H9 (cell line): Measurements from ENCODE around the gene FAM193B. TPM values are rescaled to one million over a fixed set of nuclear protein-coding genes. Genes with fewer than 3 reads are reported as not detected.
A peak's percentile ranks its signal among the peaks of the same experiment; 100 is the strongest.

Source experiments
- DNase-seq: peaks from one replicate; pipeline ENCODE4 v3.0.0-alpha.2; 2017
- H2AFZ ChIP-seq: one replicate; pipeline ENCODE4 v1.6.1; 2013; ENCODE audit warnings: mild to moderate bottlenecking, low read length, control low read depth, moderate library complexity
- H2AK5ac ChIP-seq: 2 replicates; pipeline ENCODE4 v1.6.1; 2013; ENCODE audit warnings: low read length, control low read depth, mixed read lengths; ENCODE audit not compliant: insufficient read length
- H2BK120ac ChIP-seq: one replicate; pipeline ENCODE4 v1.6.1; 2013; ENCODE audit warnings: low read depth, mild to moderate bottlenecking, low read length, control low read depth, inconsistent platforms; ENCODE audit not compliant: poor library complexity, severe bottlenecking
- H2BK12ac ChIP-seq: 2 replicates; pipeline ENCODE4 v1.6.1; 2013; ENCODE audit warnings: low read length, control low read depth, mixed read lengths, low read depth; ENCODE audit not compliant: insufficient read length
- H2BK15ac ChIP-seq: 2 replicates; pipeline ENCODE4 v1.6.1; 2013; ENCODE audit warnings: low read depth, low read length, control low read depth
- H2BK20ac ChIP-seq: one replicate; pipeline ENCODE4 v1.6.1; 2013; ENCODE audit warnings: low read depth, mild to moderate bottlenecking, low read length, control low read depth, inconsistent platforms; ENCODE audit not compliant: poor library complexity, severe bottlenecking
- H2BK5ac ChIP-seq: 2 replicates; pipeline ENCODE4 v1.6.1; 2013; ENCODE audit warnings: low read length, control low read depth, mixed read lengths; ENCODE audit not compliant: insufficient read length
- H3K14ac ChIP-seq: 2 replicates; pipeline ENCODE4 v1.6.1; 2013; ENCODE audit warnings: low read length, control low read depth; ENCODE audit not compliant: insufficient read depth
- H3K18ac ChIP-seq: 2 replicates; pipeline ENCODE4 v1.6.1; 2013; ENCODE audit warnings: low read depth, mild to moderate bottlenecking, mixed read lengths, low read length, control low read depth; ENCODE audit not compliant: insufficient read length
- H3K23ac ChIP-seq: 2 replicates; pipeline ENCODE4 v1.6.1; 2013; ENCODE audit warnings: low read length, control low read depth, mixed read lengths, low read depth; ENCODE audit not compliant: insufficient read length
- H3K23me2 ChIP-seq: 2 replicates; pipeline ENCODE4 v1.6.1; 2013; ENCODE audit warnings: low read depth, mild to moderate bottlenecking, mixed read lengths, low read length, control low read depth; ENCODE audit not compliant: insufficient read length, poor library complexity, severe bottlenecking
- H3K27ac ChIP-seq: 2 replicates; pipeline ENCODE4 v1.5.1; 2013; ENCODE audit warnings: low read length, control low read depth, mixed read lengths, low read depth; ENCODE audit not compliant: insufficient read length
- H3K27me3 ChIP-seq: 2 replicates; pipeline ENCODE4 v1.6.1; 2013; ENCODE audit warnings: low read length, control low read depth, inconsistent platforms; ENCODE audit not compliant: insufficient read depth
- H3K4ac ChIP-seq: 2 replicates; pipeline ENCODE4 v1.6.1; 2013; ENCODE audit warnings: low read depth, mild to moderate bottlenecking, control low read depth, inconsistent platforms, low read length, moderate library complexity
- H3K4me1 ChIP-seq: 2 replicates; pipeline ENCODE4 v1.6.1; 2013; ENCODE audit warnings: low read length, control low read depth, inconsistent platforms; ENCODE audit not compliant: insufficient read depth
- H3K4me2 ChIP-seq: 2 replicates; pipeline ENCODE4 v1.6.1; 2013; ENCODE audit warnings: low read length, control low read depth, mixed read lengths; ENCODE audit not compliant: insufficient read length, insufficient read depth
- H3K56ac ChIP-seq: 2 replicates; pipeline ENCODE4 v1.6.1; 2013; ENCODE audit warnings: low read depth, mild to moderate bottlenecking, mixed read lengths, low read length, control low read depth; ENCODE audit not compliant: insufficient read length
- H3K79me1 ChIP-seq: 2 replicates; pipeline ENCODE4 v1.6.1; 2013; ENCODE audit warnings: low read depth, mild to moderate bottlenecking, moderate library complexity, low read length, control low read depth, inconsistent platforms; ENCODE audit not compliant: insufficient read depth, poor library complexity, severe bottlenecking
- H3K79me2 ChIP-seq: 2 replicates; pipeline ENCODE4 v1.6.1; 2013; ENCODE audit warnings: low read length, control low read depth, inconsistent platforms; ENCODE audit not compliant: insufficient read depth
- H3K9ac ChIP-seq: 2 replicates; pipeline ENCODE4 v1.6.1; 2013; ENCODE audit warnings: low read length, control low read depth, mixed read lengths; ENCODE audit not compliant: insufficient read length; ENCODE audit errors: extremely low read depth
- H3K9me3 ChIP-seq: one replicate; pipeline ENCODE4 v1.6.1; 2013; ENCODE audit warnings: low read depth, low read length, inconsistent platforms; ENCODE audit not compliant: control insufficient read depth
- H3T11ph ChIP-seq: one replicate; pipeline ENCODE4 v1.6.1; 2013; ENCODE audit warnings: mild to moderate bottlenecking, low read length, control low read depth, inconsistent platforms
- H4K20me1 ChIP-seq: one replicate; pipeline ENCODE4 v1.6.1; 2013; ENCODE audit not compliant: control insufficient read depth, insufficient read length, insufficient read depth
- H4K5ac ChIP-seq: 2 replicates; pipeline ENCODE4 v1.6.1; 2013; ENCODE audit warnings: low read depth, mild to moderate bottlenecking, mixed read lengths, low read length, control low read depth; ENCODE audit not compliant: insufficient read length
- H4K8ac ChIP-seq: replicated peaks from 2 replicates; pipeline ENCODE4 v1.6.1; 2013; ENCODE audit warnings: low read length, control low read depth, mixed read lengths, low read depth; ENCODE audit not compliant: insufficient read length
- H4K91ac ChIP-seq: 2 replicates; pipeline ENCODE4 v1.6.1; 2013; ENCODE audit warnings: low read depth, mild to moderate bottlenecking, moderate library complexity, mixed read lengths, low read length, control low read depth; ENCODE audit not compliant: insufficient read length
- H3K27ac Mint-ChIP-seq, 3 experiments: 2 replicates in 2 of 3; 3 replicates in 1 of 3; pipeline ENCODE4 v1.8.0; 2020 to 2021; ENCODE audit warnings: mixed read lengths in 3 of 3, mild to moderate bottlenecking in 1 of 3, moderate library complexity in 1 of 3
- H3K27me3 Mint-ChIP-seq: 2 replicates; pipeline ENCODE4 v1.8.0; 2021; ENCODE audit warnings: low read depth, mild to moderate bottlenecking, moderate library complexity, mixed read lengths
- H3K36me3 Mint-ChIP-seq, 3 experiments: 2 replicates in 2 of 3; 3 replicates in 1 of 3; pipeline ENCODE4 v1.8.0; 2020 to 2021; ENCODE audit warnings: low read depth in 3 of 3, mixed read lengths in 3 of 3; ENCODE audit not compliant: insufficient read depth in 1 of 3
- H3K4me1 Mint-ChIP-seq, 2 experiments: 2 replicates each; pipeline ENCODE4 v1.8.0; 2020; ENCODE audit warnings: mixed read lengths in 2 of 2
- H3K4me3 Mint-ChIP-seq, 2 experiments: 2 replicates in 1 of 2; 3 replicates in 1 of 2; pipeline ENCODE4 v1.8.0; 2020 to 2021; ENCODE audit warnings: mild to moderate bottlenecking in 2 of 2, mixed read lengths in 2 of 2, moderate library complexity in 1 of 2
- H3K9me3 Mint-ChIP-seq, 2 experiments: 2 replicates in 1 of 2; 3 replicates in 1 of 2; pipeline ENCODE4 v1.8.0; 2020; ENCODE audit warnings: mild to moderate bottlenecking in 2 of 2, mixed read lengths in 2 of 2, moderate library complexity in 1 of 2
- CTCF ChIP-seq: fragments of 200-600 bp; sonication (generic); conservative IDR thresholded peaks from 3 replicates; pipeline ENCODE4 v1.8.0; 2021; ENCODE audit warnings: antibody characterized with exemption, mild to moderate bottlenecking
- WGBS: extraction: QIAGEN DNeasy Blood & Tissue Kit; methylation state at CpG from one replicate; pipeline ENCODE4 v1.1.7; 2013; ENCODE audit warnings: missing lambda C conversion rate, low lambda C conversion rate, mixed read lengths; ENCODE audit not compliant: insufficient read length; ENCODE audit errors: extremely low coverage; 5-methylcytosine and 5-hydroxymethylcytosine counted together
- total RNA-seq: library from RNA; stranded (reverse); gene quantifications from 2 replicates; pipeline ENCODE4 v1.2.1, GENCODE V29; 2021

Gene FAM193B
- total RNA-seq, 1 experiment from 2014 or later = 71.5 TPM

- H2BK15ac ChIP-seq = no peak overlapping the region
- H4K5ac ChIP-seq = no peak overlapping the region
- no peak overlapping the region for H4K91ac ChIP-seq
- H3K27me3 ChIP-seq = no peaks in the 10 kb centered on the region; the same call in 1 of the 2 replicates
- peaks cover 10 to 14% (median 11%) of the 10 kb centered on the region in 3 experiments; a peak in 6 of 7 replicates for H3K36me3 Mint-ChIP-seq
- H2AK5ac ChIP-seq = no peak overlapping the region
- no peak for TF ChIP-seq CTCF
- H3K23me2 ChIP-seq = no peaks in the 10 kb centered on the region
- no peak for DNase-seq
- no peaks in the 10 kb centered on the region for H3K9me3 Mint-ChIP-seq
- H3K18ac ChIP-seq = no peak overlapping the region
- no peak overlapping the region for H2BK120ac ChIP-seq
- H3K4me1 ChIP-seq = no peaks in the 10 kb centered on the region; the same call in 1 of the 2 replicates
- no peaks in the 10 kb centered on the region for H3K9me3 ChIP-seq
- H3K27ac Mint-ChIP-seq = peak overlapping the region in 1 of 3 experiments; percentile 48; a peak in 2 of 7 replicates
- H3T11ph ChIP-seq = no peak overlapping the region
- H2BK5ac ChIP-seq = no peak overlapping the region
- H3K23ac ChIP-seq = no peak overlapping the region
- no peak overlapping the region for H3K27ac ChIP-seq
- no peaks in the 10 kb centered on the region for H3K79me2 ChIP-seq
- no peaks in the 10 kb centered on the region for H3K79me1 ChIP-seq
- H3K14ac ChIP-seq = no peak overlapping the region
- H3K9ac ChIP-seq = no peak overlapping the region
- no peak overlapping the region for H2BK20ac ChIP-seq
- no peak overlapping the region for H3K56ac ChIP-seq
- no peak overlapping the region for H4K8ac ChIP-seq
- H2BK12ac ChIP-seq = no peak overlapping the region
- no peak overlapping the region for H3K4me3 Mint-ChIP-seq
- H3K4me2 ChIP-seq = no peak overlapping the region
- no peak overlapping the region for H2AFZ ChIP-seq
- H4K20me1 ChIP-seq = no peaks in the 10 kb centered on the region
- H3K27me3 Mint-ChIP-seq = peaks cover 27% of the 10 kb centered on the region
- no peak overlapping the region for H3K4ac ChIP-seq
- no CpG with 5 or more reads among the region's 16 CpGs for WGBS
- H3K4me1 Mint-ChIP-seq = peaks cover 19 to 29% of the 10 kb centered on the region in 2 experiments
Measured at GRCh38 chr5:177502886-177503285, 51.5 kb downstream of the FAM193B start.
